Measurements from ENCODE around the gene SLC35D2.

DNA sequence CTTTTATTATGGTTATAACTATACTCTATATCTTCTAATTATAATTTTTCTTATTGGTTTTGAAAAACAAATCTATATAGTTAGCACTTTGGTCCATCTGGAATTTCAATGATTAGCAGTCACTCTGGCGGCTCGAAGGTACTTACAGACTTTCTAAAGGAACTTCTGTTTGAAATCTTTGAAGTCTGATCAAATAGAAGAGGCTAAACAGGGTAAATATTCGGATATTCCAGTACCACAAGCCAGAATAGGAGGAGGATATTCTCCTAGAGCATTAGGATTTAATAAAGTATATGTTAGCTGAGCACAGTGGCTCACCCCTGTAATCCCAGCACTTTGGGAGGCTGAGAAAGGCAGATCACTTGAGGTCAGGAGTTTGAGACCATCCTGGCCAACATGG is 42.8 kb downstream of the SLC35D2 start:
- TF ChIP-seq, protein P1, sequence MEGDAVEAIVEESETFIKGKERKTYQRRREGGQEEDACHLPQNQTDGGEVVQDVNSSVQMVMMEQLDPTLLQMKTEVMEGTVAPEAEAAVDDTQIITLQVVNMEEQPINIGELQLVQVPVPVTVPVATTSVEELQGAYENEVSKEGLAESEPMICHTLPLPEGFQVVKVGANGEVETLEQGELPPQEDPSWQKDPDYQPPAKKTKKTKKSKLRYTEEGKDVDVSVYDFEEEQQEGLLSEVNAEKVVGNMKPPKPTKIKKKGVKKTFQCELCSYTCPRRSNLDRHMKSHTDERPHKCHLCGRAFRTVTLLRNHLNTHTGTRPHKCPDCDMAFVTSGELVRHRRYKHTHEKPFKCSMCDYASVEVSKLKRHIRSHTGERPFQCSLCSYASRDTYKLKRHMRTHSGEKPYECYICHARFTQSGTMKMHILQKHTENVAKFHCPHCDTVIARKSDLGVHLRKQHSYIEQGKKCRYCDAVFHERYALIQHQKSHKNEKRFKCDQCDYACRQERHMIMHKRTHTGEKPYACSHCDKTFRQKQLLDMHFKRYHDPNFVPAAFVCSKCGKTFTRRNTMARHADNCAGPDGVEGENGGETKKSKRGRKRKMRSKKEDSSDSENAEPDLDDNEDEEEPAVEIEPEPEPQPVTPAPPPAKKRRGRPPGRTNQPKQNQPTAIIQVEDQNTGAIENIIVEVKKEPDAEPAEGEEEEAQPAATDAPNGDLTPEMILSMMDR (IDR thresholded peaks at IDR 0.05), result no peak
- no peak for TF ChIP-seq EP300 (IDR thresholded peaks at IDR 0.05)
- no peak for TF ChIP-seq POLR2A (IDR thresholded peaks at IDR 0.05)
